ENCODE data around the gene WFS1. TPM values are rescaled to one million over a fixed set of nuclear protein-coding genes. Genes with fewer than 3 reads are reported as not detected.

WFS1 gene
- total and polyA plus RNA-seq, 2 experiments from 2014 or later = 36.1 to 43.1 TPM

- H3K4me3 ChIP-seq = no peak overlapping the region
- no peak overlapping the region for H3K27ac ChIP-seq
- H2AFZ ChIP-seq = no peak overlapping the region
- H3K4me2 ChIP-seq = no peak overlapping the region
- H4K20me1 ChIP-seq (ENCODE audit: insufficient read depth, poor library complexity, severe bottlenecking) = no peaks in the 10 kb centered on the region
- H3K9me2 ChIP-seq (replicated peaks; ENCODE audit: insufficient read depth) = no peaks in the 10 kb centered on the region
- DNase-seq (ENCODE audit: low spot score) = no peak
- WGBS (ENCODE audit: low lambda C conversion rate, missing lambda C conversion rate) = 98% methylated on average over 5 of the region's 5 CpGs
- H3K79me2 ChIP-seq = no peaks in the 10 kb centered on the region
- no peaks in the 10 kb centered on the region for H3K36me3 ChIP-seq (replicated peaks; ENCODE audit: insufficient read depth, low read depth)
- no peaks in the 10 kb centered on the region for H3K4me1 ChIP-seq (ENCODE audit: insufficient read depth)
- no peaks in the 10 kb centered on the region for H3K9me3 ChIP-seq (ENCODE audit: low read depth)
- H3K27me3 ChIP-seq = no peaks in the 10 kb centered on the region
- TF ChIP-seq EZH2 (IDR thresholded peaks at IDR 0.05; ENCODE audit: borderline replicate concordance) (no peak), CTCF (IDR thresholded peaks at IDR 0.05; ENCODE audit: poor library complexity) (no peak), EZH2phosphoT487 (IDR thresholded peaks at IDR 0.05; ENCODE audit: low read depth, severe bottlenecking, unreplicated experiment) (no peak)
Observed at GRCh38 chr4:6288342-6288741, 18.7 kb downstream of the WFS1 start.

- no peaks in the 10 kb centered on the region for H3K79me2 ChIP-seq
- no peaks in the 10 kb centered on the region for H3K9me3 ChIP-seq (ENCODE audit: low read depth)
- TF ChIP-seq EZH2 (IDR thresholded peaks at IDR 0.05; ENCODE audit: borderline replicate concordance) = no peak
- TF ChIP-seq EZH2phosphoT487 (IDR thresholded peaks at IDR 0.05; ENCODE audit: low read depth, severe bottlenecking, unreplicated experiment) = no peak
- TF ChIP-seq CTCF (IDR thresholded peaks at IDR 0.05; ENCODE audit: poor library complexity) = no peak
- WGBS (ENCODE audit: low lambda C conversion rate, missing lambda C conversion rate) = 98% methylated on average over 12 of the region's 15 CpGs
- H3K4me2 ChIP-seq = no peak overlapping the region
- no peaks in the 10 kb centered on the region for H3K9me2 ChIP-seq (replicated peaks; ENCODE audit: insufficient read depth)
- H2AFZ ChIP-seq = no peak overlapping the region
- H3K4me3 ChIP-seq = no peak overlapping the region
- no peaks in the 10 kb centered on the region for H3K4me1 ChIP-seq (ENCODE audit: insufficient read depth)
- H4K20me1 ChIP-seq (ENCODE audit: insufficient read depth, poor library complexity, severe bottlenecking) = no peaks in the 10 kb centered on the region
- no peak for DNase-seq (ENCODE audit: low spot score)
- H3K36me3 ChIP-seq (replicated peaks; ENCODE audit: insufficient read depth, low read depth) = no peaks in the 10 kb centered on the region
- no peaks in the 10 kb centered on the region for H3K27me3 ChIP-seq
- H3K27ac ChIP-seq = no peak overlapping the region
Observed at GRCh38 chr4:6288871-6289270, 19.2 kb downstream of the WFS1 start.

GRCh38 chr4:6290256-6290655 lies 20.6 kb downstream of the WFS1 start:
- H4K20me1 ChIP-seq (ENCODE audit: insufficient read depth, poor library complexity, severe bottlenecking) = no peaks in the 10 kb centered on the region
- H3K4me3 ChIP-seq = no peak overlapping the region
- no peaks in the 10 kb centered on the region for H3K4me1 ChIP-seq (ENCODE audit: insufficient read depth)
- H3K9me2 ChIP-seq (replicated peaks; ENCODE audit: insufficient read depth) = no peaks in the 10 kb centered on the region
- H3K27ac ChIP-seq = no peak overlapping the region
- no peak for TF ChIP-seq EZH2phosphoT487 (IDR thresholded peaks at IDR 0.05; ENCODE audit: low read depth, severe bottlenecking, unreplicated experiment)
- no peak for TF ChIP-seq EZH2 (IDR thresholded peaks at IDR 0.05; ENCODE audit: borderline replicate concordance)
- no peak overlapping the region for H3K4me2 ChIP-seq
- H3K9me3 ChIP-seq (ENCODE audit: low read depth) = no peaks in the 10 kb centered on the region
- H3K36me3 ChIP-seq (replicated peaks; ENCODE audit: insufficient read depth, low read depth) = no peaks in the 10 kb centered on the region
- DNase-seq (ENCODE audit: low spot score) = no peak
- 96% methylated on average over 7 of the region's 7 CpGs for WGBS (ENCODE audit: low lambda C conversion rate, missing lambda C conversion rate)
- no peak overlapping the region for H2AFZ ChIP-seq
- no peaks in the 10 kb centered on the region for H3K27me3 ChIP-seq
- no peaks in the 10 kb centered on the region for H3K79me2 ChIP-seq

- Histone ChIP-seq H3K9me2 (replicated peaks; ENCODE audit: insufficient read depth) (no peaks in the 10 kb centered on the region), H2AFZ (no peak overlapping the region), H3K9me3 (ENCODE audit: low read depth) (no peaks in the 10 kb centered on the region), H3K4me1 (ENCODE audit: insufficient read depth) (no peaks in the 10 kb centered on the region), H3K4me3 (no peak overlapping the region), H3K27ac (no peak overlapping the region), H3K79me2 (no peaks in the 10 kb centered on the region), H3K27me3 (no peaks in the 10 kb centered on the region), H4K20me1 (ENCODE audit: insufficient read depth, poor library complexity, severe bottlenecking) (no peaks in the 10 kb centered on the region), H3K4me2 (no peak overlapping the region), H3K36me3 (replicated peaks; ENCODE audit: insufficient read depth, low read depth) (no peaks in the 10 kb centered on the region)
- TF ChIP-seq CTCF (IDR thresholded peaks at IDR 0.05; ENCODE audit: poor library complexity) = no peak
- TF ChIP-seq EZH2 (IDR thresholded peaks at IDR 0.05; ENCODE audit: borderline replicate concordance) = no peak
- no peak for TF ChIP-seq EZH2phosphoT487 (IDR thresholded peaks at IDR 0.05; ENCODE audit: low read depth, severe bottlenecking, unreplicated experiment)
- 95% methylated on average over 24 of the region's 25 CpGs for WGBS (ENCODE audit: low lambda C conversion rate, missing lambda C conversion rate)
- DNase-seq (ENCODE audit: low spot score) = no peak
Observed at GRCh38 chr4:6290769-6291547, 21.3 kb downstream of the WFS1 start.
